ENCODE results near the gene TRAPPC4. TPM values are rescaled to one million over a fixed set of nuclear protein-coding genes. Genes with fewer than 3 reads are reported as not detected.
A peak's percentile ranks its signal among the peaks of the same experiment; 100 is the strongest.

Gene TRAPPC4
- total RNA-seq, 1 donor from 2014 or later: 82.6 TPM

DNA sequence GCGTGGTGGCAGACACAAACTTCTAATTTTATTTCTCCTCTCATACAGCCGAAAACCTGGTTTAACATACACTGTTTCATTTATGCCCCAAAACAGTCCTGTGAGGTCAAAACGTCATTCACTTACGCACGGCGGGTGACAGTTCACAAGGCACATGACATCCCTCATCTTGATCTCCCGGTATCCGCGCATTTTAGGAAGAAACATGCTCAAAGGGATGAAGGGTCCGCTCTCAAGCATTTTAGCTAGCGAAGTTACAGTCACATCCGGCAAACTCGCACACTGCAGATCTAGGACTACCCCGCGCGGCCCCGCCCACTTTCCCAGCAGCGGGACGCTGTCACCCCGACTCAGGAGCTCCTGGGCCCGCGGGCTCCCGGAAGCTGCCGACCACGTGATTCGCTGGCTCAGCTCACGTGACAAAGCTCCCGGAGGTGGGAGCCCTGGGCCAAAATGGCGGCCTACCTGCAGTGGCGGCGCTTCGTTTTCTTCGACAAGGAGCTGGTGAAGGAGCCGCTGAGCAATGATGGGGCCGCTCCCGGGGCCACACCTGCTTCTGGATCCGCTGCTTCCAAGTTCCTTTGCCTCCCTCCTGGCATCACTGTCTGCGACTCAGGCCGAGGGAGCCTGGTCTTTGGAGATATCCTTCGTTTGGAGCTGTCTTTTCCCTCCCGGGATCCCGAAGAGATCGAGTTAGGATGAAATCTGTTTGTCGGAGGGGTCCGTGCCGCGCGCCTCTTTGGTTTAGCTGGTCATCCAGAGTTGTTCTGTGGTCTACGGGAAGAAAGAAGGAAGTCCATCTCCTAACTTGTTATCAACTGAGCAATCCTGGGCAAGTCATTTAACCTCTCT, 49.0 kb downstream of the TRAPPC4 start, which contains the start of gene VPS11:
TSS of gene VPS11 (plus strand) at position 448 of the 852 bp plus-strand sequence. CDS start at position 454, 6 bp downstream.
- DNase-seq (ENCODE audit: low spot score): peak; percentile 98

Other genes with a start within 250 kb of the TRAPPC4 start
- gene DDX6, start 227.6 kb upstream of the TRAPPC4 start, total RNA-seq: 98.9 TPM
- gene CXCR5, start 134.9 kb upstream of the TRAPPC4 start, total RNA-seq: 0.06 TPM
- 107 TPM for gene BCL9L, start 92.8 kb upstream of the TRAPPC4 start, total RNA-seq
- not detected for gene UPK2, start 62.5 kb upstream of the TRAPPC4 start, total RNA-seq
- gene FOXR1, start 47.0 kb upstream of the TRAPPC4 start, total RNA-seq: not detected
- 23.2 TPM for gene CENATAC, start 20.6 kb upstream of the TRAPPC4 start, total RNA-seq
- 662 TPM for gene RPS25, start 423 bp upstream of the TRAPPC4 start, total RNA-seq
- gene SLC37A4, start 12.1 kb downstream of the TRAPPC4 start, total RNA-seq: 64.3 TPM
- 201 TPM for gene HYOU1, start 38.4 kb downstream of the TRAPPC4 start, total RNA-seq
- 33.4 TPM for gene VPS11, start 49.1 kb downstream of the TRAPPC4 start, total RNA-seq
- gene HMBS, start 66.1 kb downstream of the TRAPPC4 start, total RNA-seq: 12.3 TPM
- 65.9 TPM for gene DPAGT1, start 83.1 kb downstream of the TRAPPC4 start, total RNA-seq
- gene C2CD2L, start 88.6 kb downstream of the TRAPPC4 start, total RNA-seq: 21.9 TPM
- gene HINFP, start 102.8 kb downstream of the TRAPPC4 start, total RNA-seq: 35.9 TPM
- 0.17 TPM for gene ABCG4, start 130.3 kb downstream of the TRAPPC4 start, total RNA-seq
- gene NLRX1, start 150.0 kb downstream of the TRAPPC4 start, total RNA-seq: 24.6 TPM
- gene NHERF4, start 166.7 kb downstream of the TRAPPC4 start, total RNA-seq: 107 TPM
- 15.6 TPM for gene CBL, start 187.6 kb downstream of the TRAPPC4 start, total RNA-seq

Data from mucosa of gallbladder (tissue), 1 donor.